SJCRH30 (cell line): ENCODE results near the gene KL. TPM values are rescaled to one million over a fixed set of nuclear protein-coding genes. Genes with fewer than 3 reads are reported as not detected.

Experiments
- DNase-seq, 2 experiments: peaks; one replicate each; pipeline ENCODE4 v3.0.0-alpha.2; 2015 to 2020
- H3K27ac ChIP-seq: fragments of 250-450 bp; sonication (Bioruptor Pico); 2 replicates; pipeline ENCODE4 v1.5.1; 2020; ENCODE audit warnings: mild to moderate bottlenecking, moderate library complexity
- H3K27me3 ChIP-seq: fragments of 250-450 bp; sonication (Bioruptor Pico); 2 replicates; pipeline ENCODE4 v1.5.1; 2020; ENCODE audit warnings: mild to moderate bottlenecking, moderate library complexity
- H3K36me3 ChIP-seq: fragments of 250-450 bp; sonication (Bioruptor Pico); 2 replicates; pipeline ENCODE4 v1.5.1; 2020; ENCODE audit warnings: mild to moderate bottlenecking, moderate library complexity
- H3K4me1 ChIP-seq: fragments of 250-450 bp; sonication (Bioruptor Pico); 2 replicates; pipeline ENCODE4 v1.5.1; 2020; ENCODE audit warnings: mild to moderate bottlenecking, moderate library complexity
- H3K4me3 ChIP-seq: fragments of 250-450 bp; sonication (Bioruptor Pico); 2 replicates; pipeline ENCODE4 v1.5.1; 2020; ENCODE audit warnings: mild to moderate bottlenecking, moderate library complexity
- H3K9me3 ChIP-seq: fragments of 250-450 bp; sonication (Bioruptor Pico); replicated peaks from 2 replicates; pipeline ENCODE4 v1.5.1; 2020; ENCODE audit warnings: mild to moderate bottlenecking, moderate library complexity
- total RNA-seq: library from RNA; depleted of rRNA; stranded (reverse); fragments of >200 nt; shearing (Covaris generic); gene quantifications from 2 replicates; pipeline ENCODE4 v1.2.3, GENCODE V29; 2014

The KL gene
- total RNA-seq, 1 experiment from 2014 or later, result not detected

GRCh38 chr13:33115274-33115673 lies 99.1 kb downstream of the KL start:
- no peak for DNase-seq
- H3K27ac ChIP-seq, result no peak overlapping the region
- peaks cover 93% of the 10 kb centered on the region for H3K36me3 ChIP-seq
- H3K9me3 ChIP-seq, result no peaks in the 10 kb centered on the region
- H3K4me1 ChIP-seq, result no peaks in the 10 kb centered on the region
- no peaks in the 10 kb centered on the region for H3K27me3 ChIP-seq
- no peak overlapping the region for H3K4me3 ChIP-seq
